ENCODE measurements around the gene ITGA1.

DNA sequence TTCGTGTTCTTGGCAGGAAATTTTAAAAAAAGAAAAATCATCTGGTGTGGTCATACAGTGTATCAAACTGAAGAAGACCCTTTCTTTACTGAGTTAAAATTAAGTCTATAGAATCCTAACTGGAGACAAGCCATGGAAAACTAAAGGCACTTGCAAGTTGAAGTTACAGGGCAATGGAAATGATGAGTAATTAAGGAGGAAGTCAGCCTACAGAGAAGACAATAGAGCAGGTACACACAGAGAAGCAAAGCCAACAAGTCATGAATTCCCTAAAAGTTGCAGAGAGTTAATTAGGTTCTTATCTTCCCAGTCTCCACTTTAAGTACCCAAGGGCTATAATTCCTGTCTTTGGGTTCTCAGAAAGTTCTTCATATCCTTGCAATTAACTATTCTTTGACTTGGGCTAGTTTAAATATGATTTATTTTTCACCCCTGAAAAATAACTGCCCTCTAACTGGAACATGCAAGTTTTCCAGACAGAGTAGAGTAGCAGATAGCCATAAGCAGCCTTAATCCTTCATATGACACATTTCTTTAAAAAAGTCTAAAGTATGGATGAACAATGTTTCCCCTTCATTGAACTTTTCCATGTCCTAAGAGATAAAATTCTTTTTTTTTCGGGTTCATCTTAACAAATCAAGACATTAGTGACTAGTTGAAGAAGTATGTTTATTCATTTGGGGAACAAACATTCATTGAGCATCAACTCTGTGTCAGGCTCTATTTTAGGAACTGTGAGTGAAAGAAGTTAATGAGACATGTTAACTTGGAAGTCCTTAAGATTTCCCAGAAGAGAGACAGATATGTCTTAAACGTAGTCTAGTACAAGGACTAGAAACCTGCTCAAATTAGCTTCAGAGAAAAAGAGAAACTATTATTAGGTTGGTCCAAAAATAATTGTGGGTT is 196.3 kb downstream of the ITGA1 start:
- TF ChIP-seq, protein P1, sequence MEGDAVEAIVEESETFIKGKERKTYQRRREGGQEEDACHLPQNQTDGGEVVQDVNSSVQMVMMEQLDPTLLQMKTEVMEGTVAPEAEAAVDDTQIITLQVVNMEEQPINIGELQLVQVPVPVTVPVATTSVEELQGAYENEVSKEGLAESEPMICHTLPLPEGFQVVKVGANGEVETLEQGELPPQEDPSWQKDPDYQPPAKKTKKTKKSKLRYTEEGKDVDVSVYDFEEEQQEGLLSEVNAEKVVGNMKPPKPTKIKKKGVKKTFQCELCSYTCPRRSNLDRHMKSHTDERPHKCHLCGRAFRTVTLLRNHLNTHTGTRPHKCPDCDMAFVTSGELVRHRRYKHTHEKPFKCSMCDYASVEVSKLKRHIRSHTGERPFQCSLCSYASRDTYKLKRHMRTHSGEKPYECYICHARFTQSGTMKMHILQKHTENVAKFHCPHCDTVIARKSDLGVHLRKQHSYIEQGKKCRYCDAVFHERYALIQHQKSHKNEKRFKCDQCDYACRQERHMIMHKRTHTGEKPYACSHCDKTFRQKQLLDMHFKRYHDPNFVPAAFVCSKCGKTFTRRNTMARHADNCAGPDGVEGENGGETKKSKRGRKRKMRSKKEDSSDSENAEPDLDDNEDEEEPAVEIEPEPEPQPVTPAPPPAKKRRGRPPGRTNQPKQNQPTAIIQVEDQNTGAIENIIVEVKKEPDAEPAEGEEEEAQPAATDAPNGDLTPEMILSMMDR (IDR thresholded peaks at IDR 0.05; ENCODE audit: low read depth, low read length, missing input control): no peak
- TF ChIP-seq, protein P2, sequence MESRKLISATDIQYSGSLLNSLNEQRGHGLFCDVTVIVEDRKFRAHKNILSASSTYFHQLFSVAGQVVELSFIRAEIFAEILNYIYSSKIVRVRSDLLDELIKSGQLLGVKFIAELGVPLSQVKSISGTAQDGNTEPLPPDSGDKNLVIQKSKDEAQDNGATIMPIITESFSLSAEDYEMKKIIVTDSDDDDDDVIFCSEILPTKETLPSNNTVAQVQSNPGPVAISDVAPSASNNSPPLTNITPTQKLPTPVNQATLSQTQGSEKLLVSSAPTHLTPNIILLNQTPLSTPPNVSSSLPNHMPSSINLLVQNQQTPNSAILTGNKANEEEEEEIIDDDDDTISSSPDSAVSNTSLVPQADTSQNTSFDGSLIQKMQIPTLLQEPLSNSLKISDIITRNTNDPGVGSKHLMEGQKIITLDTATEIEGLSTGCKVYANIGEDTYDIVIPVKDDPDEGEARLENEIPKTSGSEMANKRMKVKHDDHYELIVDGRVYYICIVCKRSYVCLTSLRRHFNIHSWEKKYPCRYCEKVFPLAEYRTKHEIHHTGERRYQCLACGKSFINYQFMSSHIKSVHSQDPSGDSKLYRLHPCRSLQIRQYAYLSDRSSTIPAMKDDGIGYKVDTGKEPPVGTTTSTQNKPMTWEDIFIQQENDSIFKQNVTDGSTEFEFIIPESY (IDR thresholded peaks at IDR 0.05): no peak
- TF ChIP-seq, protein P3, sequence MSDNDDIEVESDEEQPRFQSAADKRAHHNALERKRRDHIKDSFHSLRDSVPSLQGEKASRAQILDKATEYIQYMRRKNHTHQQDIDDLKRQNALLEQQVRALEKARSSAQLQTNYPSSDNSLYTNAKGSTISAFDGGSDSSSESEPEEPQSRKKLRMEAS (IDR thresholded peaks at IDR 0.05): no peak
- TF ChIP-seq GABPA (IDR thresholded peaks at IDR 0.05 in 1 of 2, conservative IDR thresholded peaks at IDR 0.05 in 1 of 2) (no peak), TAF1 (conservative IDR thresholded peaks at IDR 0.05) (no peak), SP1 (IDR thresholded peaks at IDR 0.05) (no peak), RAD21 (IDR thresholded peaks at IDR 0.05) (no peak), NR2F2 (IDR thresholded peaks at IDR 0.05) (no peak), YY1 (IDR thresholded peaks at IDR 0.05) (no peak), EGR1 (IDR thresholded peaks at IDR 0.05; ENCODE audit: low read depth in 2 of 2) (no peak)
- TF ChIP-seq, protein P4, sequence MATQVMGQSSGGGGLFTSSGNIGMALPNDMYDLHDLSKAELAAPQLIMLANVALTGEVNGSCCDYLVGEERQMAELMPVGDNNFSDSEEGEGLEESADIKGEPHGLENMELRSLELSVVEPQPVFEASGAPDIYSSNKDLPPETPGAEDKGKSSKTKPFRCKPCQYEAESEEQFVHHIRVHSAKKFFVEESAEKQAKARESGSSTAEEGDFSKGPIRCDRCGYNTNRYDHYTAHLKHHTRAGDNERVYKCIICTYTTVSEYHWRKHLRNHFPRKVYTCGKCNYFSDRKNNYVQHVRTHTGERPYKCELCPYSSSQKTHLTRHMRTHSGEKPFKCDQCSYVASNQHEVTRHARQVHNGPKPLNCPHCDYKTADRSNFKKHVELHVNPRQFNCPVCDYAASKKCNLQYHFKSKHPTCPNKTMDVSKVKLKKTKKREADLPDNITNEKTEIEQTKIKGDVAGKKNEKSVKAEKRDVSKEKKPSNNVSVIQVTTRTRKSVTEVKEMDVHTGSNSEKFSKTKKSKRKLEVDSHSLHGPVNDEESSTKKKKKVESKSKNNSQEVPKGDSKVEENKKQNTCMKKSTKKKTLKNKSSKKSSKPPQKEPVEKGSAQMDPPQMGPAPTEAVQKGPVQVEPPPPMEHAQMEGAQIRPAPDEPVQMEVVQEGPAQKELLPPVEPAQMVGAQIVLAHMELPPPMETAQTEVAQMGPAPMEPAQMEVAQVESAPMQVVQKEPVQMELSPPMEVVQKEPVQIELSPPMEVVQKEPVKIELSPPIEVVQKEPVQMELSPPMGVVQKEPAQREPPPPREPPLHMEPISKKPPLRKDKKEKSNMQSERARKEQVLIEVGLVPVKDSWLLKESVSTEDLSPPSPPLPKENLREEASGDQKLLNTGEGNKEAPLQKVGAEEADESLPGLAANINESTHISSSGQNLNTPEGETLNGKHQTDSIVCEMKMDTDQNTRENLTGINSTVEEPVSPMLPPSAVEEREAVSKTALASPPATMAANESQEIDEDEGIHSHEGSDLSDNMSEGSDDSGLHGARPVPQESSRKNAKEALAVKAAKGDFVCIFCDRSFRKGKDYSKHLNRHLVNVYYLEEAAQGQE (IDR thresholded peaks at IDR 0.05): no peak

All from liver (tissue), 3 donors.